ENCODE measurements around the gene DENND1A. TPM values are rescaled to one million over a fixed set of nuclear protein-coding genes. Genes with fewer than 3 reads are reported as not detected.

The DENND1A gene
- total and polyA plus RNA-seq, 4 donors: 7.9 to 22.0 (median 13.9) TPM

DNA sequence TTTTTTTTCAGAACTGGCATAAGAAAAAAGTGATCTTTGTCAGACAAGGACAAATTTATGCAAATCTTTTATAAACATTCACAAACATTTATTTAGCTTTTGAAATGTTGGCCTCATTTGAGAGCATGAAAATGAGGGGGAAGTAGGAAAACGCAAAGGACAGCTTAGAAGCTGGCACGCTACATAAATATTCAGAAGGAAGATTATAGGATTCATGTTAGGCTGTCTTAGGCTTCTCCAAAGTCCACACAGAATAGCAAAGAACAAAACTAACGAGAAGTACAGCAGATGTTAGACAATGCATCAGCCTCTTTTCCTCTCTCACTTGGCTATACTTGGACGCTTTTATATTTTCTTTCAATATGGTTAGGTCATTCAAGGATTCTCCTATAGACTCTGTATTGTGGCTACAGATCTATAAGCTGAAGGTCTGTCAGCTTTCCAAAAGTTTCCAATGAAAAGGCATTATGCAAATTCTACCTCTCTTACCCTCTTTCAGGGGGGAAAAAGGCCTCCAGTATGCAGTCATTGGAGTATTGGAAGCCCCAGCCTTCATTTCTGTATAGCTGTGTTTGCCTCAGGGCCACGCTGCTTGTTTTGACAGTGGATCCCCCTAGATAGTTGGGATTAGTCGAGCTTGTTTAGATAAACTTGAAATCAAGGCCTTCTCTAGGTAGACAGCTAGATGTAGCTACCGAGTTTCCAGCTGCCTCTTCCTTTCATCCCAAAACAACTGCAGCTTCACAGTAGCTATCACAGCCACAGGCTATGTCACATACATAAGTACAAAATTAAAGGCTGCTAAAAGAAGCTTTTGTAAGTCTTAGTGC lies 153.0 kb downstream of the DENND1A start:
- H3K4me1 ChIP-seq (ENCODE audit: control insufficient read depth in 4 of 4, insufficient read depth in 4 of 4, low read length in 3 of 4): no peaks in the 10 kb centered on the region
- no peak for DNase-seq (ENCODE audit: low spot score)
- TF ChIP-seq FOXA2 (IDR thresholded peaks at IDR 0.05): no peak
- no peak for TF ChIP-seq JUND (IDR thresholded peaks at IDR 0.05)
- TF ChIP-seq EGR1 (IDR thresholded peaks at IDR 0.05; ENCODE audit: low read depth in 2 of 2): no peak
- no peak for TF ChIP-seq RXRA (IDR thresholded peaks at IDR 0.05)
- no peak for TF ChIP-seq RAD21 (IDR thresholded peaks at IDR 0.05)
- TF ChIP-seq, protein P1, sequence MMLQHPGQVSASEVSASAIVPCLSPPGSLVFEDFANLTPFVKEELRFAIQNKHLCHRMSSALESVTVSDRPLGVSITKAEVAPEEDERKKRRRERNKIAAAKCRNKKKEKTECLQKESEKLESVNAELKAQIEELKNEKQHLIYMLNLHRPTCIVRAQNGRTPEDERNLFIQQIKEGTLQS (IDR thresholded peaks at IDR 0.05): no peak
- TF ChIP-seq, protein P2, sequence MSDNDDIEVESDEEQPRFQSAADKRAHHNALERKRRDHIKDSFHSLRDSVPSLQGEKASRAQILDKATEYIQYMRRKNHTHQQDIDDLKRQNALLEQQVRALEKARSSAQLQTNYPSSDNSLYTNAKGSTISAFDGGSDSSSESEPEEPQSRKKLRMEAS (IDR thresholded peaks at IDR 0.05): no peak
- TF ChIP-seq, protein P3, sequence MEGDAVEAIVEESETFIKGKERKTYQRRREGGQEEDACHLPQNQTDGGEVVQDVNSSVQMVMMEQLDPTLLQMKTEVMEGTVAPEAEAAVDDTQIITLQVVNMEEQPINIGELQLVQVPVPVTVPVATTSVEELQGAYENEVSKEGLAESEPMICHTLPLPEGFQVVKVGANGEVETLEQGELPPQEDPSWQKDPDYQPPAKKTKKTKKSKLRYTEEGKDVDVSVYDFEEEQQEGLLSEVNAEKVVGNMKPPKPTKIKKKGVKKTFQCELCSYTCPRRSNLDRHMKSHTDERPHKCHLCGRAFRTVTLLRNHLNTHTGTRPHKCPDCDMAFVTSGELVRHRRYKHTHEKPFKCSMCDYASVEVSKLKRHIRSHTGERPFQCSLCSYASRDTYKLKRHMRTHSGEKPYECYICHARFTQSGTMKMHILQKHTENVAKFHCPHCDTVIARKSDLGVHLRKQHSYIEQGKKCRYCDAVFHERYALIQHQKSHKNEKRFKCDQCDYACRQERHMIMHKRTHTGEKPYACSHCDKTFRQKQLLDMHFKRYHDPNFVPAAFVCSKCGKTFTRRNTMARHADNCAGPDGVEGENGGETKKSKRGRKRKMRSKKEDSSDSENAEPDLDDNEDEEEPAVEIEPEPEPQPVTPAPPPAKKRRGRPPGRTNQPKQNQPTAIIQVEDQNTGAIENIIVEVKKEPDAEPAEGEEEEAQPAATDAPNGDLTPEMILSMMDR (IDR thresholded peaks at IDR 0.05; ENCODE audit: low read depth, low read length, missing input control): no peak
- no peak for TF ChIP-seq HNF4G (IDR thresholded peaks at IDR 0.05)
- TF ChIP-seq, protein P4, sequence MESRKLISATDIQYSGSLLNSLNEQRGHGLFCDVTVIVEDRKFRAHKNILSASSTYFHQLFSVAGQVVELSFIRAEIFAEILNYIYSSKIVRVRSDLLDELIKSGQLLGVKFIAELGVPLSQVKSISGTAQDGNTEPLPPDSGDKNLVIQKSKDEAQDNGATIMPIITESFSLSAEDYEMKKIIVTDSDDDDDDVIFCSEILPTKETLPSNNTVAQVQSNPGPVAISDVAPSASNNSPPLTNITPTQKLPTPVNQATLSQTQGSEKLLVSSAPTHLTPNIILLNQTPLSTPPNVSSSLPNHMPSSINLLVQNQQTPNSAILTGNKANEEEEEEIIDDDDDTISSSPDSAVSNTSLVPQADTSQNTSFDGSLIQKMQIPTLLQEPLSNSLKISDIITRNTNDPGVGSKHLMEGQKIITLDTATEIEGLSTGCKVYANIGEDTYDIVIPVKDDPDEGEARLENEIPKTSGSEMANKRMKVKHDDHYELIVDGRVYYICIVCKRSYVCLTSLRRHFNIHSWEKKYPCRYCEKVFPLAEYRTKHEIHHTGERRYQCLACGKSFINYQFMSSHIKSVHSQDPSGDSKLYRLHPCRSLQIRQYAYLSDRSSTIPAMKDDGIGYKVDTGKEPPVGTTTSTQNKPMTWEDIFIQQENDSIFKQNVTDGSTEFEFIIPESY (IDR thresholded peaks at IDR 0.05): no peak
- TF ChIP-seq, protein P5, sequence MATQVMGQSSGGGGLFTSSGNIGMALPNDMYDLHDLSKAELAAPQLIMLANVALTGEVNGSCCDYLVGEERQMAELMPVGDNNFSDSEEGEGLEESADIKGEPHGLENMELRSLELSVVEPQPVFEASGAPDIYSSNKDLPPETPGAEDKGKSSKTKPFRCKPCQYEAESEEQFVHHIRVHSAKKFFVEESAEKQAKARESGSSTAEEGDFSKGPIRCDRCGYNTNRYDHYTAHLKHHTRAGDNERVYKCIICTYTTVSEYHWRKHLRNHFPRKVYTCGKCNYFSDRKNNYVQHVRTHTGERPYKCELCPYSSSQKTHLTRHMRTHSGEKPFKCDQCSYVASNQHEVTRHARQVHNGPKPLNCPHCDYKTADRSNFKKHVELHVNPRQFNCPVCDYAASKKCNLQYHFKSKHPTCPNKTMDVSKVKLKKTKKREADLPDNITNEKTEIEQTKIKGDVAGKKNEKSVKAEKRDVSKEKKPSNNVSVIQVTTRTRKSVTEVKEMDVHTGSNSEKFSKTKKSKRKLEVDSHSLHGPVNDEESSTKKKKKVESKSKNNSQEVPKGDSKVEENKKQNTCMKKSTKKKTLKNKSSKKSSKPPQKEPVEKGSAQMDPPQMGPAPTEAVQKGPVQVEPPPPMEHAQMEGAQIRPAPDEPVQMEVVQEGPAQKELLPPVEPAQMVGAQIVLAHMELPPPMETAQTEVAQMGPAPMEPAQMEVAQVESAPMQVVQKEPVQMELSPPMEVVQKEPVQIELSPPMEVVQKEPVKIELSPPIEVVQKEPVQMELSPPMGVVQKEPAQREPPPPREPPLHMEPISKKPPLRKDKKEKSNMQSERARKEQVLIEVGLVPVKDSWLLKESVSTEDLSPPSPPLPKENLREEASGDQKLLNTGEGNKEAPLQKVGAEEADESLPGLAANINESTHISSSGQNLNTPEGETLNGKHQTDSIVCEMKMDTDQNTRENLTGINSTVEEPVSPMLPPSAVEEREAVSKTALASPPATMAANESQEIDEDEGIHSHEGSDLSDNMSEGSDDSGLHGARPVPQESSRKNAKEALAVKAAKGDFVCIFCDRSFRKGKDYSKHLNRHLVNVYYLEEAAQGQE (IDR thresholded peaks at IDR 0.05): no peak
- TF ChIP-seq NR2F2 (IDR thresholded peaks at IDR 0.05): no peak
- TF ChIP-seq GABPA (IDR thresholded peaks at IDR 0.05 in 1 of 2, conservative IDR thresholded peaks at IDR 0.05 in 1 of 2): no peak
- TF ChIP-seq YY1 (IDR thresholded peaks at IDR 0.05): no peak
- no peak for TF ChIP-seq FOXA1 (IDR thresholded peaks at IDR 0.05)
- no peak for TF ChIP-seq TAF1 (conservative IDR thresholded peaks at IDR 0.05)
- H3K9ac ChIP-seq (ENCODE audit: low read depth in 1 of 2, low read length in 2 of 2): no peak overlapping the region
- no peaks in the 10 kb centered on the region for H3K9me3 ChIP-seq (ENCODE audit: control insufficient read depth in 4 of 4, low read length in 3 of 4)
- no peak overlapping the region for H3K4me3 ChIP-seq (ENCODE audit: low read depth in 1 of 3, low read length in 3 of 3)
- H3K27ac ChIP-seq (ENCODE audit: low read depth in 1 of 2, low read length in 2 of 2): no peak overlapping the region
- 89% methylated on average over 7 of the region's 7 CpGs for WGBS
- H3K27me3 ChIP-seq (ENCODE audit: control insufficient read depth in 4 of 4, insufficient read depth in 4 of 4, low read length in 3 of 4): no peaks in the 10 kb centered on the region
- H3K36me3 ChIP-seq (ENCODE audit: control insufficient read depth in 4 of 4, insufficient read depth in 3 of 4, low read depth in 1 of 4, low read length in 3 of 4): peaks cover 0 to 1% (median 0%) of the 10 kb centered on the region in 4 donors
